HG02970 (cell line): ENCODE results near the gene ZBTB5.
A peak's percentile ranks its signal among the peaks of the same experiment; 100 is the strongest.
"Not testable (repeated sequence)": the region's sequence is repeated elsewhere in the genome, so short reads cannot be mapped to it uniquely, and the experiment has no call there.

Experiments used
- ATAC-seq: cut with Tn5 transposase; IDR thresholded peaks from one replicate; pipeline ENCODE4 v1.9.1; 2021; ENCODE audit warnings: mild to moderate bottlenecking, moderate library complexity, moderate number of reproducible peaks; ENCODE audit not compliant: unreplicated experiment, low FRiP score

Gene ZBTB5

GRCh38 chr9:37408933-37409710 is 56.1 kb downstream of the ZBTB5 start:
- peak; percentile 87 for ATAC-seq

GRCh38 chr9:37407468-37407867 is 57.8 kb downstream of the ZBTB5 start:
- no peak for ATAC-seq

- no peak for ATAC-seq
These were observed 58.4 kb downstream of the ZBTB5 start for GRCh38 chr9:37406603-37407401.

- no peak for ATAC-seq
These were observed 59.4 kb downstream of the ZBTB5 start for GRCh38 chr9:37405764-37406380.

- no peak for ATAC-seq
These were observed 59.9 kb downstream of the ZBTB5 start for GRCh38 chr9:37405350-37405749.

GRCh38 chr9:37404590-37404989 is 60.7 kb downstream of the ZBTB5 start:
- no peak for ATAC-seq

GRCh38 chr9:37399336-37399735 is 65.9 kb downstream of the ZBTB5 start:
- ATAC-seq = no peak

- no peak for ATAC-seq
These were observed 66.7 kb downstream of the ZBTB5 start for GRCh38 chr9:37398464-37399025.

GRCh38 chr9:37397948-37398347 is 67.3 kb downstream of the ZBTB5 start:
- not testable (repeated sequence) for ATAC-seq

GRCh38 chr9:37395663-37396062 is 69.6 kb downstream of the ZBTB5 start:
- no peak for ATAC-seq

GRCh38 chr9:37395229-37395628 is 70.0 kb downstream of the ZBTB5 start:
- ATAC-seq = no peak

- ATAC-seq = no peak
These were observed 73.0 kb downstream of the ZBTB5 start for GRCh38 chr9:37392272-37392671.

GRCh38 chr9:37390759-37391158 is 74.5 kb downstream of the ZBTB5 start:
- ATAC-seq = peak; percentile 84
